Measurements from ENCODE around the gene ARHGAP24. TPM values are rescaled to one million over a fixed set of nuclear protein-coding genes. Genes with fewer than 3 reads are reported as not detected.
"Not testable (repeated sequence)": the region's sequence is repeated elsewhere in the genome, so short reads cannot be mapped to it uniquely, and the experiment has no call there.

Gene ARHGAP24
- total RNA-seq, 1 experiment from 2014 or later: 4.6 TPM

DNA sequence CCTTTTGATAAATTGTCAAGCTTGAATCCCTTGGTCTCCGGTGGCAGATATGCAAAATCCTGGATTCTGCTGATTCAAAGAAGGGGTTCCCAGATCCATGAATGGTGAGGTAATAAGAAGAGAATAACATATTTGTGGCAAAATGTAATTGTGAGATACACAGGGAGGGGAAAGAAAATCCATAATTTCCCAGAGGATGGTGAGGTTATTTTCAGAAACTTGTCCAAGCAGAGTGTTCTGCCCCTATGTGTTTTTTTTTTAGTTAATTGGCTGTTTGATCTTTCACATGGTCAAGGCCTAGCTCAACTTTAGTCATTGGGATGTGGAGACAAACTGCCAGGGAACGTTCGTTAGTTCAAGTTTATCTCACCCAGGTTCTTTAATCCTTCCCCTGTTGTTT lies 476.1 kb downstream of the ARHGAP24 start:
- DNase-seq (ENCODE audit: low spot score): no peak
- in situ Hi-C loops (cut with HindIII; ENCODE audit: low sequenced_read_pairs): no loop called here

- in situ Hi-C loops (cut with HindIII; ENCODE audit: low sequenced_read_pairs): no loop called here
- DNase-seq (ENCODE audit: low spot score): no peak
Observed at GRCh38 chr4:85952528-85952927, 477.6 kb downstream of the ARHGAP24 start.

- DNase-seq (ENCODE audit: low spot score): no peak
- in situ Hi-C loops (cut with HindIII; ENCODE audit: low sequenced_read_pairs): no loop called here
Observed at GRCh38 chr4:85952972-85953650, 478.2 kb downstream of the ARHGAP24 start.

GRCh38 chr4:85953651-85954018 lies 478.7 kb downstream of the ARHGAP24 start:
- DNase-seq (ENCODE audit: low spot score): no peak
- in situ Hi-C loops (cut with HindIII; ENCODE audit: low sequenced_read_pairs): no loop called here

- DNase-seq (ENCODE audit: low spot score): no peak
- in situ Hi-C loops (cut with HindIII; ENCODE audit: low sequenced_read_pairs): no loop called here
Observed at GRCh38 chr4:85955620-85956292, 480.8 kb downstream of the ARHGAP24 start.

DNA sequence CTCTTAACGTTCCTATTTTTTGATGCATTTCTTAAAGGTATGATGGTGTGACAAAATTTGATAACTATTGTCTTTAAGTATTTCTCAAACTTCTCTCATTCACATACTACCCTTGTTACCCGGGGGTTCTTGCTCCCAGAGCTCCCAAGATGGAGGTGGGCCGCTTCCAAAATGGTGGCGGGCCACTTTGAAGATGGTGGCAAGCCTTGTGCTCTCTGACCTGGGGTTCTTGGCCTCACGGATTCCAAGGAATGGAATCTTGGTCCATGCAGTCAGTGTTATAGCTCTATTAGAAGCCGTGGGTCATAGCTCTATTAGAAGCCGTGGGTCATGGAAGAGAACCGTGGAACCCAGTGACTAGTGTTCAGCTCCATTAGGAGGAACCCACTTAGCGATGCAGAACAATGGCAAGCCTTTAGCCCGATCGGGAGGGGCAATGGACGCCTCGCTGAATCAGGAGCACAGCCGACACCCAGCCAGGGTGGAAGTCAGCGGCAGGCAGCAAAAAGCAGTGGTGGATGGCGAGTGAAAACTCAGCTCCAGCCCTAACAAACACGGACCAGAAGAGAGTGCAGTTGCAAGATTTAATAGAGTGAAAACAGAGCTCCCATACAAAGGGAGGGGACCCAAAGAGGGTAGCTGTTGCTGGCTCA lies 481.5 kb downstream of the ARHGAP24 start:
- DNase-seq (ENCODE audit: low spot score): no peak
- in situ Hi-C loops (cut with HindIII; ENCODE audit: low sequenced_read_pairs): no loop called here

DNA sequence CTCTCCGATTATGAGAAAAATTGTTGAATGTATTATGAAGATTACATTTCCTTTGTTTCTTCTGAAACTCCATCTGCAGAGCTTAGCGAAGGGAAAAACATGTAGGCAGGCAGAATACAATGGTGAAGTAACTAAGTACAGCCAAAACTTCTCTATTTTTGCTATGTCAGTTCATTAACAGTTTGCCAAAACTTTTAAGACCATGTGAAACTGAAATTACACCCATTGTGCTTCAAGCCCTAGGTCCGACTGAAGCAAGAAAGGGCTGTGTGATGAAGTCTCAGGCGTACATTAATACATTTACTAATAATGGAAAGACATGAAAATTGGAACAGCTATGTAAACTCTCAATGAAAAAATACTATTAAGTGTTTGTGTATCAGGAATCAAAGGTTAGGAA lies 486.9 kb downstream of the ARHGAP24 start:
- DNase-seq (ENCODE audit: low spot score): no peak
- in situ Hi-C loops (cut with HindIII; ENCODE audit: low sequenced_read_pairs): no loop called here

- in situ Hi-C loops (cut with HindIII; ENCODE audit: low sequenced_read_pairs): no loop called here
- no peak for DNase-seq (ENCODE audit: low spot score)
Observed at GRCh38 chr4:85963231-85963630, 488.3 kb downstream of the ARHGAP24 start.

GRCh38 chr4:85964298-85964697 lies 489.3 kb downstream of the ARHGAP24 start:
- DNase-seq (ENCODE audit: low spot score): no peak
- in situ Hi-C loops (cut with HindIII; ENCODE audit: low sequenced_read_pairs): no loop called here

DNA sequence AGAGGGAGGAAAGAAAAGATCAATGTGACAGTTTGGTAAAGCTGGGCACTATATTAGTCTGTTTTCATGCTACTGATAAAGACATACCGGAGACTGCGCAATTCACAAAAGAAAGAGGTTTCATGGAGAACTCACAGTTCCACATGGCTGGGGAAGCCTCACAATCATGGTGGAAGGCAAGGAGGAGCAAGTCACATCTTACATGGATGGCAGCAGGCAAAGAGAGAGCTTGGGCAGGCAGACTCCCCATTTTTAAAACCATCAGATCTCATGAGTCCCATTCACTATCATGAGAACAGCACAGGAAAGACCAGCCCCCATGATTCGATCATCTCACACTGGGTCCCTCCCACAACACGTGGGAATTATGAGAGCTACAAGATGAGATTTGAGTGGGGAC lies 490.1 kb downstream of the ARHGAP24 start:
- in situ Hi-C loops (cut with HindIII; ENCODE audit: low sequenced_read_pairs); DNase-seq (ENCODE audit: low spot score): not testable (repeated sequence)

DNA sequence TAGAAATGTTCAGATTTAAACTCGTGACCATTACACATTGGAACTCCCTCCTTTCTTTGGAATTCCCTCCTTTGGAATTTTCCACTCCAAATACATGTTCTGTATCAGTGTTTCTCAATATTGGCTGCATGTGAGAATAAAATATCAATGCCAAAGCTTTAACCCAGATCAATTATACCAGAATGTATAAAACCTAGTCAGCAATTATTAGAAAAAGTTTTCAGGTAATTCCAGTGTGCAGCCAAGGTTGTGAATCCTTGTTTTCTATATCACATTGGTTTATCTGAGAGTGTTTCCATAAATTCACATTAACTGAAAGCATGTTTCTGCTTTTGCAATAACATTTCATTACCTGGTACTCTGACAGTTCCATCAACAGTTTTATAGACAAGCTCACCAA lies 490.6 kb downstream of the ARHGAP24 start:
- no peak for DNase-seq (ENCODE audit: low spot score)
- in situ Hi-C loops (cut with HindIII; ENCODE audit: low sequenced_read_pairs): no loop called here

DNA sequence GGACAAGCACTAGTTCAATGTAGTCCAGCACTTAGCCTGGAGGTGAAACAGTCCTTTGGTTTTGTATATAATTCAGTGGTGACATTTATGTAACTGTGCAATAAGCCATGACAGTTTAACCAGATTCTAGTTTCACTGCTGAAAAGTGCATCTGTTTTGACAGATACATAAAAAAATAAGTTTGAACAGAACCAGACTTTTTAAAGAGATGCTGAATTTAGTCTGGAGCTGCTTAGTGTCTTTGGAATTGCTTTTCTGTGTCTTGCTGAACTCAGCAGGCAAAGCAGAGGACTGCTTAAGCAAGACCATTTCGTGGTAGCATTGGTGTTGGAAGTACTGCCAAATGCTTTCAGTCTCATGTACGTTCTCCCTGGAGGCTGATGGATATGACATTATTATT lies 491.4 kb downstream of the ARHGAP24 start:
- in situ Hi-C loops (cut with HindIII; ENCODE audit: low sequenced_read_pairs): no loop called here
- DNase-seq (ENCODE audit: low spot score): no peak

DNA sequence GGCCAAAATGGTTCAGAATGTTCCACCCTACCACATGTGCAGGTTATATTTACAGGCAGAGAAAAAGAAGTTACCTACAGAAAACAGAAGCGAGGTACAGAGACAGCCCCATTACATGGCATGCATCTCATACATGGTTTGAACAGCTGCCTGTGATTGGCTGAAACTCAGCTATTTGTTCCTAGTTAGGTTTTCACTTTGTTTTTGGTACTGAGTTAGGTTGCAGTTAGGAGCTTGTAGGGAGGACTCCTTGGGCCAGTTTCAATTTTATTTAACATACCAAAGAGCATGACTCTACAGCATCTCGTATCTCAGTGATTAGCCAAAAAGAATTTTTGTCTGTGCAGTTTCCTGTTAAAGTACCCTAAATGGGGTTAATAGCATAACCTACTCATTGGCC lies 492.9 kb downstream of the ARHGAP24 start:
- no peak for DNase-seq (ENCODE audit: low spot score)
- in situ Hi-C loops (cut with HindIII; ENCODE audit: low sequenced_read_pairs): no loop called here

- peak; percentile 49 for DNase-seq (ENCODE audit: low spot score)
- in situ Hi-C loops (cut with HindIII; ENCODE audit: low sequenced_read_pairs): no loop called here
Observed at GRCh38 chr4:85968945-85969819, 494.2 kb downstream of the ARHGAP24 start.

- in situ Hi-C loops (cut with HindIII; ENCODE audit: low sequenced_read_pairs): no loop called here
Observed at GRCh38 chr4:85970535-85970934, 495.6 kb downstream of the ARHGAP24 start.

GRCh38 chr4:85979276-85979675 lies 504.3 kb downstream of the ARHGAP24 start:
- in situ Hi-C loops (cut with HindIII; ENCODE audit: low sequenced_read_pairs): no loop called here
- no peak for DNase-seq (ENCODE audit: low spot score)

More at GRCh38 chr4:85970535-85970934, 495.6 kb downstream of the ARHGAP24 start:
- DNase-seq (ENCODE audit: low spot score): no peak

DNA sequence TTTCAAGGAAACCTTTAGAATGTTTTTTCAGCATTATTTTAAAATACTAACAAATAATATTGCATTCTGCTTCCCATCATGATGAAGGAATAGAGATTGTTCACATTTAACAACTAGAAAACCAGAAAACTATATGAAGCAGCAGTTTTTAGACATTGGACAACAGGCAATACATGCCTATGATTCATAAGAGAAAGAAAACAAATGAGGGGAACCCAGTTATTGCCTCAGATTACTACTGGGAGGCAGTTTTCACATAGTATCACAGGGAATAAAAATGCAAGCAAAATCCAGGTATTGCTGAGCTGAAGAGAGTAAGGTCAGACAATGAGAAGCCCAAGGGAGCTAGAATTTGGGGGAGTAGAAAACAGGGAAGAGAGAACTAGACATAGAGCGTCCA lies 511.3 kb downstream of the ARHGAP24 start:
- in situ Hi-C loops (cut with HindIII; ENCODE audit: low sequenced_read_pairs): no loop called here
- no peak for DNase-seq (ENCODE audit: low spot score)

DNA sequence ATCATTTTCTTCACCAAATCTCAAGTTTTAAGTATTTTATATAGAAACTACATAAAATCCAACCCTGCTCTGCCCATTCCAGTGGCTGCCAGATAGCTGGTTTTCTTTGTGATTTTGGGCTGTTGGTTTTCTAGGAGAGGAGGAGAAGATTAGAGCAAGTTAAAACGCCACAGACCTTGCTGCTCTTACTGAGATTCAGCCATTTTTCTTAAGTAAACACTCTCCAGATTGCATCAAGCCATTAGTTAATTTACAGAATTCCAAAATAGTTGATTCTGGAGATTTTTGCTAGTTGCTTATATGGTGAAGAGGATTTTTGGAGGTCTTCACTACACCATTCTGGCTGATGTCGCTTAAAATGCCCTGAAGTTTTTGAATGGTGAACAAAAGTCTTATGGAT lies 518.7 kb downstream of the ARHGAP24 start:
- no peak for DNase-seq (ENCODE audit: low spot score)
- in situ Hi-C loops (cut with HindIII; ENCODE audit: low sequenced_read_pairs): no loop called here

DNA sequence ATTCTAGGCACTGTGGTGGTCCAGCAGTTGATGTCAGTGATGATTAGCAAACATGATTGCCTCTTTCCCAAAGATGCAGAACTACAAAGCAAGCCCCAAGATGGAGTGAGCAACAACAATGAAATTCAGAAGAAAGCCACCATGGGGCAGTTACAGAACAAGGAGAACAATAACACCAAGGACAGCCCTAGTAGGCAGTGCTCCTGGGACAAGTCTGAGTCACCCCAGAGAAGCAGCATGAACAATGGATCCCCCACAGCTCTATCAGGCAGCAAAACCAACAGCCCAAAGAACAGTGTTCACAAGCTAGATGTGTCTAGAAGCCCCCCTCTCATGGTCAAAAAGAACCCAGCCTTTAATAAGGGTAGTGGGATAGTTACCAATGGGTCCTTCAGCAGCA lies 519.6 kb downstream of the ARHGAP24 start:
- no peak for DNase-seq (ENCODE audit: low spot score)
- in situ Hi-C loops (cut with HindIII; ENCODE audit: low sequenced_read_pairs): no loop called here

- DNase-seq (ENCODE audit: low spot score): no peak
- in situ Hi-C loops (cut with HindIII; ENCODE audit: low sequenced_read_pairs): no loop called here
Observed at GRCh38 chr4:85995361-85995760, 520.4 kb downstream of the ARHGAP24 start.

Measured in G401 (cell line).